HL-60 (cell line): ENCODE results near the gene AMPD3.

Experiments
- GABPA ChIP-seq: IDR thresholded peaks from 2 replicates; pipeline ENCODE4 v1.6.1; 2012; ENCODE audit warnings: low read depth
- TF ChIP-seq, protein P1 (sequence below): IDR thresholded peaks from one replicate; pipeline ENCODE4 v1.5.1; 2011; ENCODE audit warnings: low read length, control low read depth, inconsistent platforms; ENCODE audit not compliant: insufficient read depth

- TF ChIP-seq, protein P1, sequence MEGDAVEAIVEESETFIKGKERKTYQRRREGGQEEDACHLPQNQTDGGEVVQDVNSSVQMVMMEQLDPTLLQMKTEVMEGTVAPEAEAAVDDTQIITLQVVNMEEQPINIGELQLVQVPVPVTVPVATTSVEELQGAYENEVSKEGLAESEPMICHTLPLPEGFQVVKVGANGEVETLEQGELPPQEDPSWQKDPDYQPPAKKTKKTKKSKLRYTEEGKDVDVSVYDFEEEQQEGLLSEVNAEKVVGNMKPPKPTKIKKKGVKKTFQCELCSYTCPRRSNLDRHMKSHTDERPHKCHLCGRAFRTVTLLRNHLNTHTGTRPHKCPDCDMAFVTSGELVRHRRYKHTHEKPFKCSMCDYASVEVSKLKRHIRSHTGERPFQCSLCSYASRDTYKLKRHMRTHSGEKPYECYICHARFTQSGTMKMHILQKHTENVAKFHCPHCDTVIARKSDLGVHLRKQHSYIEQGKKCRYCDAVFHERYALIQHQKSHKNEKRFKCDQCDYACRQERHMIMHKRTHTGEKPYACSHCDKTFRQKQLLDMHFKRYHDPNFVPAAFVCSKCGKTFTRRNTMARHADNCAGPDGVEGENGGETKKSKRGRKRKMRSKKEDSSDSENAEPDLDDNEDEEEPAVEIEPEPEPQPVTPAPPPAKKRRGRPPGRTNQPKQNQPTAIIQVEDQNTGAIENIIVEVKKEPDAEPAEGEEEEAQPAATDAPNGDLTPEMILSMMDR, result no peak
- no peak for TF ChIP-seq GABPA
Observed at GRCh38 chr11:10480026-10480425, 25.0 kb downstream of the AMPD3 start.
